ENCODE results near the gene DAAM1.

Gene DAAM1

DNA sequence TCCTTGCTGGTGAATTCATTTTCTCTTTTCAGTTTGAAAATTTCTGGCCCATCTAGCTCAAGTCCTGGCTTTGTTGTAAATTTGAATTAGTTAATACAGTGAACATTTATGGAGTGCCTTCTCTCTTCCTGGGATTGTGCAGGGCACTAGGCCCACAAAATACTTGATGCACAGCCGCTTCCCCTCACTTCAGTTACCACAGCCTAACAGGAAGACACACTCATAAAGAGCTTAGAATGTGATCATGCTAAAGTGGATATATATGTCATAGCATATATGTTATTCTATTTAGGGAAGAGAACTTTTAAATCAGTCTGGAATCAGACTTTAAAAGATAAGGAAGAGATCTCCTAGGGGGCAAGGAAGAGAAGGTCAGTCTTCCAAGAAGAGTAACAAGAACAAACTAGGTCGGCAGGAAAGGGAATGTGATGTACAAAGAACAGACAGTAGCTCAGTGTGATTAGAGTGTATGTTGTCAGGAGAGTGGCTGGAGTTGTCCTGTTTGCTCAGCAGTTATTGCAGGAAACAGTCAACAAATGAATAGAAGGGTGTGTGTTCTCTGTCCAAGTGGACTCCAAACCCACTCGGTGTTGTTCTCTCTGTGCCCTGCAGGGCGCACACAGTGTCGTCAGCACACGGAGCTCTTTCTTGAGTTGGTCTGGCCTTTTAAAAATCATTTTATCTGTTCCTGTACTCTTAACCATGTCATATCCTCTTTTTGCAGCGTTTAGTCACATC, 74.4 kb downstream of the DAAM1 start:
- DNase-seq = no peak

DNA sequence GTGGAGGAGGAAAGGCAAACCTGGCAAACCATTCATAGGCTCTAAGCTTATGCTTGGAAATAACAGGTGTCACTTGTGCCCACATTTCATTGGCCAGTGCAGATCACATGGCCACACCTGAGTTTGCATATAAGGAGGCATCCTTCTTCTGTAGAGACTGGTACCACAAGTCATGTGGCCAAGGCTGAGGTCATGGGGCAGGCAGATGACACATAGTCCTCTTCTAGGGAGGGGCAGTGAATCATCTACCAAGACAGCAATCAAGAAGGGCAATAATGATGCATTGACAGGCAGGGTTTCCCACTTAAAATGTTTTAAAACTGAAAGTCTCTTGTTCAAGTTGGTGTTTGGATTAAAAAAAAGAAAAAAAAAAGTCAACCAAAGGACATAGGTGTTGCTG, 77.3 kb downstream of the DAAM1 start:
- DNase-seq = no peak

DNA sequence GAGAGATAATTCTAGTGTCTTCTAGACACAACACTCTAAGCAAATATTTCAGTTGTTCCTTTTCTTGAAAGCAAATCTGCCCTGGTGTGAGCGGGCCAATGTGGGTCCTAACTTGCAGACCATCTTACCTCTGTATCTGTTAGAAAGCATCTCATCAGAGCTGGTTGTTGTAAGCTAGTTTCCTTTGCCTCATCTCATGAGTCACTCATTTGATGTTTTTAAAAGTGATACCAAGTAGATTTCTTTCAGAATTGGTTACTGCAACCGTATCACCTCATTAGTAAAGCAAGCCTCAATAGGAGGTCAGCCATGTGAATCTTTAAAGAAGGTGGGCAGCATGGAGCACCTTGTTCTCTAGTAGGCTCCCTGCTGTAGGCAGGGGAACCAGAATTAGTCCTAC, 78.6 kb downstream of the DAAM1 start:
- DNase-seq = no peak

DNA sequence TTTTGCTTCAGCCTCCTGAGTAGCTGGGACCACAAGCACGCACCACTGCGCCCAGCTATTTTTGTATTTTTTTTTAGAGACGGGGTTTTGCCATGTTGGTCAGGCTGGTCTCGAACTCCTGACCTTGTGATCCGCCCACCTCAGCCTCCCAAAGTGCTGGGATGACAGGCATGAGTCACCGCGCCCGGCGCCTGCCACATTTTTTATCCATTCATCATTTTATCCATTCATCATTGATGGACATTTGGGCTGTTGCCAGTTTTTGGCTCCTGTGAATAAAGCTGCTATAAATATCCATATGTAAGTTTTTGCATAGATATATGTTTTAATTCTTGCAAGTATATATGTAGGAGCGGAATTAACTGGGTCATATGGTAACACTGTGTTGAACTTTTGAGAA, 79.5 kb downstream of the DAAM1 start:
- DNase-seq = no peak

DNA sequence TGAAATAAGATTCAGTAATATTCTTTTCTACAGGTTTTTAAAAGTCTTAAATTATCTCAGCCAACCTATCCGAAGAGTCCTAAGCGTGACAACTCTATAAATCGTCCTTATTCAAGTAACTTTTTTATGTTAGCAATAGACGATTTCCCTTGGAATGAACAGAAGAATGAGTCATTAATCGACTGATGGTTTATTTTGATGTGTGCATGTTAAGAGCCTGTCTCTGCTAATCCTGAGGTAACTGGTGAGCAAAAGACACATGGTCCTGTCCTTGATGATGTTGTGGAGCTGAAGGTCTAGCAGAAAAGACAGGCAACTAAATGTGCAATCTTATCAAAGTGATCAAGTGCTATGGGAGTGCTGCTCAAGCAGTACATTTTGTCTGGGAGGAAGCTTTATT, 80.4 kb downstream of the DAAM1 start:
- no peak for DNase-seq

DNA sequence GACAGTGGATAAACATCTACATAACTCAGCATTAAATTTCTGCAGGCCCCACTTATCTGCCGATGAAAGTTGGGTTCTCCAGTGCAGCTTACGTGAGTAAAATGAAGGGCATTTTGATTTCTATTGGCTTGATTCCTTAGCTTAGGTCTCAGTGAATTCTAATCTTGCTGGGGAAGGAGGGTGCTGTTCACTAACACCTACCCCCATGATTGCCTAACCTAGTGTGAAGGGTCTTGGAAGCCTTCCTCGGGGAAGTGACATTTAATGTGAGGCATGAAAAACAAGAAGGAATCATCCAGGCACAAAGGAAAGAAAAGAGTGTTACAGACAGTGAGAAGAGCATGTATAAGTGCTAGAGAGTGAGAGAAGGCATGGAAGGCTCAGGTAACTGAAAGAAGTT, 81.0 kb downstream of the DAAM1 start:
- no peak for DNase-seq

DNA sequence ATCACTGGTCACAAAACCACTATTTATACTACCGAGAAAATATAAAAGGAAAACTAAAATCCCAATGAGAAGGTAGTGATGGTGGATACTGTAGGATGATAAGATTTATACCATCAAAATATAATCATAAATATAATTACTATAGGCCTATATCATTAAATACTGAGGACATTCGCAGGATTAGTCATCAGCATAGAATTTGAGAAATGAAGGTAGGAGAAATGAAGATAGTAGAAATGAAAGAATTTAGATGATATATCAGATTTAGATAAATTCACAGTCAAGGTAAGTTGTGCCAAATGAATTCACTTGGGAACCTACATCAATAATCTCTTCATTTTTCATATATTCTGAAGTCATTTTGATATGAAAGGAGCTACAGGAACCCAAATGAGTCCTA, 82.8 kb downstream of the DAAM1 start:
- DNase-seq = no peak

DNA sequence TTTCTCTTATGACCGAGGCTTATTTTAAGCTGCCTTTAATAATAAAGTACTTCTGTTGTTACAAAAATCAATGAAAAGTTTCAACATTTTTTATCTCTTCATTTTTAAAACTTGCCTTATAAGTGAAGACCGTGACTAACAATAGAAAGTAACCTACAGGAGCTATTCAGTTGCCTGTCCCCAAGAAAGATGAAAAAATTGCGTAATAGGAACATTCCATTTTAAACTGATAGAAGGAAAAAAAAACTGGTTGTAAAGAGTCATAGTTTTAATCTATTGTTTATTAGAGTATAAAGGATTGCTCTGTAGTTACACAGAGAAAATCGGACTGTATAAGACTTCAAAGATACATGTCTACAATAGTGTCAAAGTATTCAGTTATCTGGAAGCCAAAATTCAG, 83.3 kb downstream of the DAAM1 start:
- no peak for DNase-seq

DNA sequence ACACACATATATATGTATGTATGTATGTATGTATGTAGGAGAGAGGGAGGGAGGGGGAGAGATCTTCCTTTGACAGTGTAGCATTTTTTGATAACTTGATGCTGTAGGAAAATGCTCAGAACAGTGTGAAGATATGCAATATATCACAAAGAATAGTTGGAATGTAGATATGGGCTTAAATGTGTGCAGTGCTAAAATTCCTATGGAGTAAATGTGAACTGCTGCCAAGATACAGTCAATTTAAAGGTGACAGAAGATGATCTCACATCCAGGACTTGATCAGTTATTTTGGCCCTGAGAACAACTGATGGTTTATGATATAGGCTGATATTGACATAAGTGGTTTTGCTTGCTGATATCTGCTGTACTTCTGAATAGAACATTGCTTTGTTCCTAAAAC, 84.2 kb downstream of the DAAM1 start:
- DNase-seq = no peak

DNA sequence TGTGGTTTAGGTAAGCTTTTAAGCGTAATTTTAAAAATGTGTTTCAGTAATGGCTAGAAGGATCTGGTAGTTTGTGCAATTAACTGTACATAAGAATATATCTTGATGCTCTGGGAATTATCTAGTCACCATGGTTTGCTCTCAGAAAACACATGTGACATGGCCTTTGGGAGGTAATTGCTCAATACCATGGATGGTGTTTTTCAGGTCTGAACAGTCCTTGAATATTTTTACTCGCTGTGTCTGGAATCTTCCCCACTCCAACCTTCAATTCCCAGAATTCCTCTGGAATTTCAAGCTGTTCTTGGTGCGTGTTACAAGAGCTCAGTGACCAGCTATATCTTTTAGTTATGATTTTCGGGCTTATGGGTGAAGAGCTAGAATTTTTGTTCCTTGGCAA, 85.3 kb downstream of the DAAM1 start:
- DNase-seq = no peak

DNA sequence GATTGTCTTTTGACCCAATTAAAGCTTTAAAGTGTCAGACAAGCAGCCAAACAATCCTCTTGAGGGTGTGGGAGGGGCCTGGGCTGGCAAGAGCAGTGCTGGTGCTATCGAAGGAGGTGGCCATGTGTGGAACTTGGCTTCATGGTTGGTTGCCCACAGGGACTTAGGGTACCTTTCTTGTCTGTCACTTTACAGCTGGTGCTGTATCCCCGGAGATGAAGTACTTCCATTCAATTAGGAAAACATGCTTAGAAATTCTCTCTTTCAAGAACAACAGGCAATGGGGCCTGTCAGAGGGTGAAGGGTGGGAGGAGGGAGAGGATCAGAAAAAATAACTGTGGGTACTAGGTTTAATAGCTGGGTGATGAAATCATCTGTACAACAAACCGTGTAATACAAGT, 86.5 kb downstream of the DAAM1 start:
- DNase-seq = no peak

DNA sequence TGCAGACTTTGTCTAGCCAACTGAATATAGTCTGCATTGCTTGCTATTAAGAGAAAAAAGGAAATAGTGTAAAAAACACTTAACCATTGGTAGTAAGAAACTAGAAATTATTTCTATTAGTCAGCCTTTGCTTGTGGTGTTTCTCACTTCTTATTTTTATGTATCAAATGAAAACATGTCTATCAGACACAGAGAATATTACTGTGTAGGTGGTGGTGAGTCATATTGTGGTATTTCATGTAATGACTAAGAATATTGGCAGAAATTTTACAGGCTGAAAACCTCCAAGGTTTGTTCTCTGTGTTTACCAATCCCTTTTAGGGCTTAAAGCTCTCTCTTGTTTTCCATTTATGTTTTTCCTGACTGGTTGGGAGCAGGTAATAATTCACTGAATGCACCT, 87.2 kb downstream of the DAAM1 start:
- no peak for DNase-seq

DNA sequence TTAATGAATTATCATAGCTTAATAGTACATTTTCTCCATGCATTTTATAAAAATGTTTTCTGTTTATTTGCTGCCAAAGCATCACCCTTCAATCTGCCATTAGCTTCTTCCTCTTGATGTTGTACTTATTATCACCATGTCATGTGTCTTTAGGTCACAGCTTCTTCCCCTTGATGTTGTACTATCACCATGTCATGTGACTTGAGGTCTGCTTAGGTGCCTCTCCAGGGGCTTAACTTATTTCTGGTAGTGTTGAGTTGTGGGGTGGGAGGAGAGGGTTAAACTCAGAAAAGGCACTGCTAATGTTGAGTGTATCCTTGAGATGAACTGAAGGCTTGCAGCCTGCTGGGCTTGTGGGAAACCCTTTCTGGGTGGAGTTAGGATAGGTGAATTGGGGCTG, 87.8 kb downstream of the DAAM1 start:
- no peak for DNase-seq

DNA sequence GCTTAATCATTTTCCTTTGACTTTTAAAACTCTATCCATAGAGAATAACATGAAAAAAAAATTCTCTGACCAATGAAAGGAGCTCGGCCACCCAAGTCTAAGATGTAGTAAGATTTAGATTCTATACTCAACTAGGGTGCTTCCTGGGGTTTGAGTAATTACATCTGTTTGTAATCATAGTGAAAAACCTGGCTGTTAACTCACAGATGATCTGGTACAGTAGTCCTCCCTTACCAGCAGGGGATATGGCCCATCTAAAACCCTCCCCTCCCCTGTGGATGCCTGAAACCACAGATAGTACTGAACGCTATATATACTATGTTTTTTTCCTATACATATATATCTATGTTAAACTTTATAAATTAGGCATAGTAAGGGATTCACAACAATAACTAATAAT, 89.2 kb downstream of the DAAM1 start:
- no peak for DNase-seq

DNA sequence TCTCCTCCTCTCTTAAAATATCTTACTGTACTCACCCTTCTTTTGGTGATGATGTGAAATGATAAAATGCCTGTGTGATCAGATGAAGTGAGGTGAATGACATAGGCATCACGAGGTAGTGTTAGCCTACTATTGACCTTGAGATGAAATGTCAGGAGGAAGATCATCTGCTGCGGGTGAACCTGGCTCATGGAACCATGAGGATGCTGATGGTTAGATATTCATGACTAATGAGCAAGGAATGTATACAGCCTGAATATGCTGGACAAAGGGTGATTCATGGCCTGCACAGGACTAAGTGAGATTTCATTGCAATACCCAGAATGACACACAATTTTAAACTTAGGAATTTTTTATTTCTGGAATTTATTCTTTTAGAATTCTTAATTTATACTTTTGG, 89.6 kb downstream of the DAAM1 start:
- DNase-seq = no peak

DNA sequence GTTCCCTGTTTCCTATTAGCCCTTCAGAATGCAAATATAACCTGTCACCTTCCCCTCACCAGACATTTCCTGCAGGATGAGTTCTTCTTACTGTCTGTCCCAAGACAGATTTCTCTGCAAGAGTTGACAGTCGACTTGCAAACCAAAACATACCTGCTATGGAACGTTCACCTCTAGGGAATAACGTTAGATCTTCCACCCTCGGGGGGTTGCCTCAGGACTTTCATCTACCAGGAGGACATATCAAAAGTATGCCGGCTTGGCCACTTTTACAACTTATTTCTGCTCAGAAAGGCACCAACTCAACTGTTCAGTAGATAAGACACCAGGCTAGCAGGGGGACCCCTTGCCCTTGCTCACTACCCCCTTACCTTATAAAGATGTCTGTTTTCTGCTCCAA, 92.5 kb downstream of the DAAM1 start:
- no peak for DNase-seq

DNA sequence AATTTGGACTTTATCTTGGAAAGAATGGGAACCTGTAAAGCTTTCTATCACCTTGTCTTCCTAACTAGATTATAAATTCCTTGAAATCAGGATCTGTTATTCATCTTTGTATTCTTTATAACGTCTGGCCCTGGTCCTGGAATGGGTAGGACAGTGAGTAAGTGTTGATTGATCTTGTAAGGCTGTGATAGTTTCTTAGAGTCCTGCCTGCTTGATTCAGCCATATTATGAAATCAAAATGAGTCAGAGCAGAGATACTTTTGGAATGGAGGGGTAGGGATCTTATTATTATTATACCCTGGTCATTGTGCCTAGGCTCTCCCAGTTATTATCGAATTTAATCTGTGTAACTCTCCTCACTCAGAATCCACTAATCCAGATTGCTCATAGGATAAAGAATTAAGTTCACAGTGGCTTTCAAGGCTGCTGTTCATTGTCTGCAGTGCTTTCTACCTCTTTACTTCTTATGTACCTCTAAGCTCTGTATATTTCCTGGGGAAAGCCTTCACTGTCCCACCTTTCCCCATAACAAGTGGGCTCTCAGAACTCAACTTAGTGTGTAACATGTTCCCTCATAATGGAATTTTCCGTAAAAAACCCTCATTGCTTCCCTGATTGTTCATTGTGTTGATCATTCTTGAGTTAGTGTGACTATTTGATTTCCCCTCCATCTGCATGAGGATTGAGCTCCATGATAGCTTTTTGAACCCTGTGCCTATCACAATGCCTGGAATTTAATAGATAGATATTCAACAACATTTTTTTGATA, 93.3 kb downstream of the DAAM1 start:
- DNase-seq = no peak

DNA sequence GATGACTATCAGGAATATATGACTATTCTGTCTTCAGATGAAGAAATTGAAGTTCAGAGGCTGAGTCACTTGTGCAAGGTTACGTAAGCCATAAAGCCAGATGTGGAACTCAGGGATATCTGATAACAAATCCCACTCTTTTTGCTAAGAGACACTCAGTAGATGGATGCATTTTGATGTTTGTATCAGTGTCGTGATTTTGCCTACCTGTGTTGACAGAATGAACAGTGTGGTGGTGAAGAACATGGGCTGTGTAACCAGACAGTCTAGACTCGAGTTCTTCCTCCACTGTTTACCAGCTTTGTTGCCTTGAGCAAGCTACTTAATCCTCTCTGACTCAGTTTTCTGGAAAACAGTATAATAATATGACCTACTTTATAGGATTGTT, 93.9 kb downstream of the DAAM1 start:
- no peak for DNase-seq

DNA sequence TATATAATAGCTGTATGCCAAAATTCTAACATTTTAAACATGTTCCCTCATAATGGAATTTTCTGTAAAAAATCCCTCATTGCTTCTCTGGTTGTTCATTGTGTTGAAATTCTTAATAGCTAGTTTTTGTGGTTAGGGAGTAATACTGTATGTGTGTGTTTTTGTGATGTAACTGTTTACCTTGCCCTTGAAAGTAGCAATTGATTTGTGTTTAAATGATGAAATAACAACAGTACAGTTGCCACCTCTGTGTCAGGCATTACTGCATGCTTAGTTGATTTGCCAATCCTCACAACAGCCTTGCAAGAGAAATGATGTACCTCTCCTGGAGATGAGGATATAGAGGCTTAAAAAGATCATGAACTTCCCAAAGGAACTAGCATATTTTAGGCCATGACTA, 94.9 kb downstream of the DAAM1 start:
- DNase-seq = no peak

DNA sequence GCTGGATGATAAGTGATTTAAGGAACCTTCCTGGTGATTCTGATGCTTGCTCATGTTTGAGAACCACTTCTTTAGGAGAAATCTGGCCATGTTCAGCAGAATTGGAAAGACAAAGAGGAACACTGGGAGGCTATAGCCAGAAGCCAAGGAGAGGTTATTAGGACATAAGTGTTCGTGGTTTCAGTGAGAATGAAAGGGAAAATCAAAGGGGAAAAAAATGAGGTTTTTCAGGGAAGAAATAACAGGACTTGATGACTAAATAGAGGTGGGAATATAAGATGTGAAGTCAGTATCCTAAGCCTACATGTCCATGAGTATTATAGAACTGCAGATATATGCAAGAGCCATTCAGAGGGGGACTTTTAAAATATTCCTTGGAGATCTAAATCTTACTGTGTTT, 95.6 kb downstream of the DAAM1 start:
- DNase-seq = no peak

DNA sequence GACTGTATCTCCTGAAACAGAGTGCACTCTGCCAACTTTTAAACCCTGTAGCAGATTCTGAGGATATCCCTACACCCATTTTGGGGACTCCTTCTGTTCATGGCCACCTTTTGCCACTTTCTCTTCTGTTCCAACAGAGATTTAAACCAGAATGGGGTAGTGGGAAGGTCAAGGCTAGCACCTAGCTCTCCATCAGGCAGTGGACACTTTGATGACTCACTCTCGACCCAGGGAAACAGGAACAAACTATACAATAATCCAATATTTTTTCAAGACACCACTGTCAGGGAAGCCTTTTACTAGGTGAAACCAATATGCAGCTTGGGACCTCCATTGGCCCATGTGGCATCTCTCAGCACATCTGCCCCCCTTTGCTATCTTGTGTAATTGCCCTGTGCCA, 103.6 kb downstream of the DAAM1 start:
- no peak for DNase-seq

DNA sequence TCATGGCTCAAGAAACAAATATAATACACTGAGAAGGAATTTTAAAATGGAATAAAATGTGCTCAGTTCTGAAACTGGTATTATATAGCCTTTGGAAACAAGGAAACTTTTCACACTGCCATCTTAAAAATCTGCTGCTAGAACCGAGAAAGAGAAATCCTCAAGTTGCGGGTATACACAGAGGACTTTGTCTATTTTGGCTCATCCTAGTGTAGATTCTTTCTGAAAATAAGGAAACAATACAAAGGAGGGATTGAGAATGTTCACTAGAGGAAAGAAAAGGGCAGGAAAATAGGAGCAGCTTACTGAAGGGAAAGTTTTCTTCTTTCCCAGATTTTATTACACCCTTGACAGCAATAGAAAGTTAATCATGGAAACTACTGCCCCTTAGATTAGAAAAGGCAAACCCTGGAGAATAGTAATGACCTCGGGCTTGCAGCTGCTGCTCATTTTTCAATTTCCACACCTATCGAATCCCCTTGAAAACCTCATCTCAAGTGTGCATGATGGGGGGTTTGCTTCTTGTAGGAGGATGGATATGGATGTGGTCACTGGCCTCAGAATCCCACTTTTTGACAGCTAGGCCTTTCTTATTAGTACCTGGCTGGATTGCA, 104.6 kb downstream of the DAAM1 start:
- DNase-seq = no peak

DNA sequence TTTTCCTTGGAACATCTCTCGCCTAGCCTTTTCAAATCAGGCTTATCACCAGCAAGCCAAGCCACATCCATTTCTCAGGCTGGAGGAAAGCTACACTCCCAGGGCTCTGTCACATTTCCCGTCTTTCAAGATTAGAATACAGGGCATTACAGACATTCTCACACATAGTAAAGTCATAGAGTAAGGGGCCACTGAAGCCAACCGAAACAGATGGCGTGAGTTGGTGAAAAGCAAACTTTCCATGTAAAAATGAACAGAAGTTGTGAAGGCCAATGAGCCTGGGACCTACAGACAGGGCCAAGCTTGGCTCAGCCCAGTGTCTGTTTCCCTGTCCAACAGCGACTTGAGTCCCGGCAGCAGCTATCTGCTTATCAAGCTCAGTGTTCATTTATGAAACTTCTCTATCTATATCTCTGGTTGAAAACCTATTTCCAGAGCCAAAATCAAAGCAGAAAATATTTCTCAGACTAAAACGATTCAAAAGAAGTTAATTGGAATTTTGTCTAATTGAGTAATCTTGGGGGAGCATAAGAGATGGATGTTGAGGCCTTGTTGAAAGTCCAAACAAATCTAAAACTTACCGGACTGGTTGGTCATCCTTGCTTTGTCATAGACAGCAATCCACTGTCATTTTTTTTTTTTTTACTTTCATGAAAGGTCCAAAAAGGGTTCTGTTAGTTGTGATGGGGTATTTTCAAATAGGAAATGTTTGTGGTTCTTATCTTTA, 105.6 kb downstream of the DAAM1 start:
- no peak for DNase-seq

DNA sequence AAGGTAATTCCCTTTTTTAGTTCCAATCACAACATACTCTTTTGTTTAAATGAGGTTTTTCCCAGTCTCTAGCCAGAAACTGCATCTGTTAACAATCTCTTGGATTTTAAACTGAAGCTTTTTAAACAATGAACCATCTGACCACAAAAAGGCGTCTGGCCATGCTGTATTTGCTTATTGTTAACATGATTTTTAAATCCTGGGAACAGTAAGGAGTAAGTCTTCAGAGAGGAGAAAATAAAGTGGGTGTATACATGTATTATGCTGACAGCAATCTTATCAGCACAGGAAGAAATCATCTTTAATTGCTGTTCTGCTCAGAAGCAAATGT, 106.2 kb downstream of the DAAM1 start:
- no peak for DNase-seq

Data from stimulated activated CD4-positive, alpha-beta T cell treated with anti-CD3 and anti-CD28 coated beads, Interleukin-12 subunit alpha, Interleukin-12 subunit beta, amount 100 ng/mL, for 4 hours (primary cell).